Activated T-cell treated with anti-CD3 and anti-CD28 coated beads for 4 hours (primary cell): ENCODE results near the gene TAX1BP3.

Experiments used
- DNase-seq: peaks from one replicate; pipeline ENCODE4 v3.0.0-alpha.2; 2020

TAX1BP3 gene

GRCh38 chr17:3688027-3688553, 19.7 kb upstream of the TAX1BP3 start:
- DNase-seq: no peak

GRCh38 chr17:3685174-3685573, 16.8 kb upstream of the TAX1BP3 start:
- no peak for DNase-seq

- DNase-seq: peak; percentile 51
Observed at GRCh38 chr17:3683054-3683511, 14.7 kb upstream of the TAX1BP3 start.

- DNase-seq: no peak
Observed at GRCh38 chr17:3682033-3682432, 13.7 kb upstream of the TAX1BP3 start.

GRCh38 chr17:3681565-3681964, 13.2 kb upstream of the TAX1BP3 start:
- no peak for DNase-seq

GRCh38 chr17:3681057-3681456, 12.7 kb upstream of the TAX1BP3 start:
- no peak for DNase-seq

- no peak for DNase-seq
Observed at GRCh38 chr17:3679531-3680126, 11.3 kb upstream of the TAX1BP3 start.

- DNase-seq: no peak
Observed at GRCh38 chr17:3678821-3679530, 10.6 kb upstream of the TAX1BP3 start.

- DNase-seq: no peak
Observed at GRCh38 chr17:3678095-3678820, 9.9 kb upstream of the TAX1BP3 start.

- no peak for DNase-seq
Observed at GRCh38 chr17:3675886-3676285, 7.5 kb upstream of the TAX1BP3 start.

- DNase-seq: no peak
Observed at GRCh38 chr17:3672571-3672970, 4.2 kb upstream of the TAX1BP3 start.

GRCh38 chr17:3669548-3669947, 1.2 kb upstream of the TAX1BP3 start:
- no peak for DNase-seq

GRCh38 chr17:3669085-3669347, 638 bp upstream of the TAX1BP3 start:
- no peak for DNase-seq

GRCh38 chr17:3667366-3668278, 756 bp downstream of the TAX1BP3 start:
- DNase-seq: no peak

- no peak for DNase-seq
Observed at GRCh38 chr17:3666516-3666915, 1.9 kb downstream of the TAX1BP3 start.

- DNase-seq: no peak
Observed at GRCh38 chr17:3665834-3666233, 2.5 kb downstream of the TAX1BP3 start.

- no peak for DNase-seq
Observed at GRCh38 chr17:3663102-3664011, 5.0 kb downstream of the TAX1BP3 start.

- DNase-seq: no peak
Observed at GRCh38 chr17:3660311-3660891, 8.0 kb downstream of the TAX1BP3 start.

GRCh38 chr17:3659541-3660111, 8.8 kb downstream of the TAX1BP3 start:
- no peak for DNase-seq

- no peak for DNase-seq
Observed at GRCh38 chr17:3658784-3659449, 9.5 kb downstream of the TAX1BP3 start.
